ENCODE data around the gene TAOK2. TPM values are rescaled to one million over a fixed set of nuclear protein-coding genes. Genes with fewer than 3 reads are reported as not detected.

Gene TAOK2
- total and polyA plus RNA-seq, 2 of the 13 experiments (the other 11 are each of a cell fraction or from before 2014, with no cell fraction given) = 17.4 to 43.2 TPM

GRCh38 chr16:29925781-29926710, 47.6 kb upstream of the TAOK2 start, which contains the start of gene KCTD13 (continued):
- no peak; the same call in 1 of the 2 replicates for TF ChIP-seq ZBTB25 (CRISPR knock-in tag; IDR thresholded peaks at IDR 0.05)
- peak; percentile 70; the same call in 1 of the 2 replicates for TF ChIP-seq ZBTB26 (CRISPR knock-in tag; IDR thresholded peaks at IDR 0.05; ENCODE audit: borderline replicate concordance)
- TF ChIP-seq NCOA2 (CRISPR knock-in tag; IDR thresholded peaks at IDR 0.05) = peak; percentile 57
- TF ChIP-seq BRD4 (CRISPR knock-in tag; IDR thresholded peaks at IDR 0.05) = peak; percentile 91
- peak; percentile 59; the same call in 1 of the 2 replicates for TF ChIP-seq ZKSCAN8 (CRISPR knock-in tag; IDR thresholded peaks at IDR 0.05; ENCODE audit: borderline replicate concordance)
- no peak for TF ChIP-seq RFX5 (IDR thresholded peaks at IDR 0.05; ENCODE audit: low read depth, low read length)
- no peak for TF ChIP-seq ZNF740 (CRISPR knock-in tag; IDR thresholded peaks at IDR 0.05)
- peak; percentile 81; the same call in 1 of the 2 replicates for TF ChIP-seq ZNF142 (CRISPR knock-in tag; IDR thresholded peaks at IDR 0.05)
- peak; percentile 26; the same call in 1 of the 2 replicates for TF ChIP-seq ZNF451 (CRISPR knock-in tag; IDR thresholded peaks at IDR 0.05)
- no peak for TF ChIP-seq ZNF441 (CRISPR knock-in tag; IDR thresholded peaks at IDR 0.05; ENCODE audit: borderline replicate concordance)
- TF ChIP-seq ZNF615 (CRISPR knock-in tag; IDR thresholded peaks at IDR 0.05; ENCODE audit: borderline replicate concordance) = no peak
- TF ChIP-seq JARID2 (CRISPR knock-in tag; IDR thresholded peaks at IDR 0.05; ENCODE audit: insufficient replicate concordance) = no peak
- TF ChIP-seq DBP (CRISPR knock-in tag; IDR thresholded peaks at IDR 0.05; ENCODE audit: not compliant biosample characterization) = no peak
- TF ChIP-seq DNMT1 (CRISPR knock-in tag; IDR thresholded peaks at IDR 0.05) = peak; percentile 93; the same call in 1 of the 2 replicates

All from HepG2 (cell line).